Cardiac septum (tissue), 1 donor: Measurements from ENCODE around the gene LIFR. TPM values are rescaled to one million over a fixed set of nuclear protein-coding genes. Genes with fewer than 3 reads are reported as not detected.

ENCODE experiments used
- DNase-seq: peaks from one replicate; pipeline ENCODE4 v3.0.0-alpha.2; 2020; ENCODE audit warnings: low spot score
- intact Hi-C: fragments of 100-400 bp; cut with DNase I; formaldehyde crosslinking; loops from one replicate; pipeline ENCODE4 v1.14.0; 2022
- total RNA-seq: library from RNA; stranded (reverse); fragmentation: NEBNext Ultra II Directional; extraction: Animal tissue kit (Norgen Biotek cat#: 25700); gene quantifications from one replicate; pipeline ENCODE4 v1.2.1, GENCODE V29; 2021
- donor health status: DM: no; HTN: no; CAD: no.

Gene LIFR
- total RNA-seq, 1 donor from 2014 or later: 30.9 TPM

GRCh38 chr5:38479315-38479904 lies 77.0 kb downstream of the LIFR start:
- no peak for DNase-seq
- intact Hi-C loops: no loop called here

- DNase-seq: no peak
- intact Hi-C loops: no loop called here
Measured at GRCh38 chr5:38478878-38479277, 77.6 kb downstream of the LIFR start.

GRCh38 chr5:38478166-38478565 lies 78.3 kb downstream of the LIFR start:
- intact Hi-C loops: no loop called here
- no peak for DNase-seq

GRCh38 chr5:38473008-38473407 lies 83.4 kb downstream of the LIFR start:
- no peak for DNase-seq
- intact Hi-C loops: no loop called here

- DNase-seq: no peak
- intact Hi-C loops: no loop called here
Measured at GRCh38 chr5:38472541-38472940, 83.9 kb downstream of the LIFR start.

- DNase-seq: no peak
- intact Hi-C loops: loop anchor here (1.0 kb wide), 1 partner anchor 12 kb away; no protein-coding TSS in a partner anchor
Measured at GRCh38 chr5:38471709-38472108, 84.7 kb downstream of the LIFR start.

- intact Hi-C loops: loop anchor here (5.0 kb wide), 1 partner anchor 83 kb away; no protein-coding TSS in a partner anchor
- DNase-seq: no peak
Measured at GRCh38 chr5:38469707-38470267, 86.7 kb downstream of the LIFR start.

- DNase-seq: no peak
- intact Hi-C loops: loop anchor here (5.0 kb wide), 1 partner anchor 83 kb away; no protein-coding TSS in a partner anchor
Measured at GRCh38 chr5:38468978-38469706, 87.3 kb downstream of the LIFR start.

- no peak for DNase-seq
- intact Hi-C loops: loop anchor here (5.0 kb wide), 1 partner anchor 84 kb away; no protein-coding TSS in a partner anchor
Measured at GRCh38 chr5:38468202-38468673, 88.2 kb downstream of the LIFR start.

GRCh38 chr5:38467353-38468040 lies 88.9 kb downstream of the LIFR start:
- intact Hi-C loops: loop anchor here (5.0 kb wide), 1 partner anchor 85 kb away; no protein-coding TSS in a partner anchor
- DNase-seq: no peak

- no peak for DNase-seq
- intact Hi-C loops: loop anchor here (5.0 kb wide), 1 partner anchor 86 kb away; no protein-coding TSS in a partner anchor
Measured at GRCh38 chr5:38466424-38467189, 89.8 kb downstream of the LIFR start.

GRCh38 chr5:38465702-38466423 lies 90.6 kb downstream of the LIFR start:
- no peak for DNase-seq
- intact Hi-C loops: loop anchor here (5.0 kb wide), 1 partner anchor 86 kb away; no protein-coding TSS in a partner anchor

- intact Hi-C loops: loop anchor here (5.0 kb wide), 1 partner anchor 87 kb away; no protein-coding TSS in a partner anchor
- no peak for DNase-seq
Measured at GRCh38 chr5:38465061-38465460, 91.4 kb downstream of the LIFR start.

GRCh38 chr5:38463634-38464521 lies 92.6 kb downstream of the LIFR start:
- intact Hi-C loops: no loop called here
- DNase-seq: no peak

- intact Hi-C loops: no loop called here
- no peak for DNase-seq
Measured at GRCh38 chr5:38462976-38463633, 93.3 kb downstream of the LIFR start.

GRCh38 chr5:38458174-38458573 lies 98.3 kb downstream of the LIFR start:
- no peak for DNase-seq
- intact Hi-C loops: no loop called here
